Hepatocyte (in vitro differentiated cells): ENCODE results near the gene TSPAN6. TPM values are rescaled to one million over a fixed set of nuclear protein-coding genes. Genes with fewer than 3 reads are reported as not detected.

ENCODE experiments used
- DNase-seq: peaks from one replicate; pipeline ENCODE4 v3.0.0-alpha.2; 2016; ENCODE audit warnings: low spot score
- H2AFZ ChIP-seq: fragments of 200-600 bp; sonication (generic); 2 replicates; pipeline ENCODE4 v1.6.0; 2016; ENCODE audit warnings: antibody characterized with exemption, mild to moderate bottlenecking
- H3K27ac ChIP-seq: fragments of 200-600 bp; sonication (generic); 2 replicates; pipeline ENCODE4 v1.5.1; 2016; ENCODE audit warnings: mild to moderate bottlenecking
- H3K27me3 ChIP-seq: fragments of 200-600 bp; sonication (generic); 2 replicates; pipeline ENCODE4 v1.6.1; 2016
- H3K36me3 ChIP-seq: fragments of 200-600 bp; sonication (generic); replicated peaks from 2 replicates; pipeline ENCODE4 v1.5.1; 2016; ENCODE audit warnings: low read depth; ENCODE audit not compliant: insufficient read depth
- H3K4me1 ChIP-seq: fragments of 200-600 bp; sonication (generic); 2 replicates; pipeline ENCODE4 v1.5.1; 2016; ENCODE audit warnings: mild to moderate bottlenecking, moderate library complexity; ENCODE audit not compliant: insufficient read depth
- H3K4me2 ChIP-seq: fragments of 200-600 bp; sonication (generic); 2 replicates; pipeline ENCODE4 v1.6.0; 2016
- H3K4me3 ChIP-seq: fragments of 200-600 bp; sonication (generic); 2 replicates; pipeline ENCODE4 v1.5.1; 2016; ENCODE audit warnings: mild to moderate bottlenecking
- H3K79me2 ChIP-seq: fragments of 200-600 bp; sonication (generic); 2 replicates; pipeline ENCODE4 v1.6.0; 2017; ENCODE audit warnings: mild to moderate bottlenecking
- H3K9me2 ChIP-seq: fragments of 200-600 bp; sonication (generic); replicated peaks from 2 replicates; pipeline ENCODE4 v1.6.0; 2017; ENCODE audit warnings: mild to moderate bottlenecking; ENCODE audit not compliant: insufficient read depth
- H3K9me3 ChIP-seq: fragments of 200-600 bp; sonication (generic); 2 replicates; pipeline ENCODE4 v1.5.1; 2016; ENCODE audit warnings: low read depth, mild to moderate bottlenecking
- H4K20me1 ChIP-seq: fragments of 200-600 bp; sonication (generic); 2 replicates; pipeline ENCODE4 v1.6.0; 2016; ENCODE audit warnings: mild to moderate bottlenecking; ENCODE audit not compliant: insufficient read depth, poor library complexity, severe bottlenecking
- CTCF ChIP-seq: fragments of 200-600 bp; sonication (generic); IDR thresholded peaks from 2 replicates; pipeline ENCODE4 v1.5.1; 2016; ENCODE audit warnings: antibody characterized with exemption, mild to moderate bottlenecking; ENCODE audit not compliant: poor library complexity
- EZH2 ChIP-seq: fragments of 200-600 bp; sonication (generic); IDR thresholded peaks from 2 replicates; pipeline ENCODE4 v1.6.1; 2016; ENCODE audit warnings: antibody characterized with exemption, mild to moderate bottlenecking, borderline replicate concordance
- EZH2phosphoT487 ChIP-seq: fragments of 200-600 bp; sonication (generic); IDR thresholded peaks from one replicate; pipeline ENCODE4 v1.6.1; 2018; ENCODE audit warnings: antibody characterized with exemption, mild to moderate bottlenecking, low read depth, moderate library complexity; ENCODE audit not compliant: unreplicated experiment, severe bottlenecking
- whole genome bisulfite sequencing: methylation state at CpG from one replicate; pipeline ENCODE4 v1.1.6; 2016; ENCODE audit warnings: low lambda C conversion rate; ENCODE audit errors: missing lambda C conversion rate; 5-methylcytosine and 5-hydroxymethylcytosine counted together
- polyA plus RNA-seq: library from polyadenylated mRNA; unstranded; fragments of >200 nt; fragmentation: Nextera tagmentation; extraction: Ambion mirVana; gene quantifications from 2 replicates; pipeline ENCODE4 v1.2.1, GENCODE V29; 2016
- total RNA-seq: library from RNA; depleted of rRNA; stranded (reverse); fragments of >200 nt; gene quantifications from 2 replicates; pipeline ENCODE4 v1.2.3, GENCODE V29; 2014

The TSPAN6 gene
- total and polyA plus RNA-seq, 2 experiments from 2014 or later, result 131 to 134 TPM

GRCh38 chrX:100635989-100636320 is 651 bp downstream of the TSPAN6 start:
- Histone ChIP-seq H3K9me3 (no peaks in the 10 kb centered on the region), H3K9me2 (no peaks in the 10 kb centered on the region), H4K20me1 (no peaks in the 10 kb centered on the region), H3K4me1 (no peaks in the 10 kb centered on the region), H3K27me3 (no peaks in the 10 kb centered on the region), H3K79me2 (peaks cover 5% of the 10 kb centered on the region), H3K27ac (peak overlapping the region; percentile 92), H2AFZ (peak overlapping the region; percentile 78), H3K4me3 (peak overlapping the region; percentile 46), H3K36me3 (no peaks in the 10 kb centered on the region), H3K4me2 (peak overlapping the region; percentile 79)
- TF ChIP-seq EZH2phosphoT487, result no peak
- DNase-seq, result no peak
- WGBS, result 32% methylated on average over 8 of the region's 8 CpGs

GRCh38 chrX:100635040-100635439 is 1.6 kb downstream of the TSPAN6 start:
- Histone ChIP-seq H4K20me1 (no peaks in the 10 kb centered on the region), H3K9me3 (no peaks in the 10 kb centered on the region), H3K36me3 (no peaks in the 10 kb centered on the region), H3K4me1 (no peaks in the 10 kb centered on the region), H3K27ac (no peak overlapping the region), H3K27me3 (no peaks in the 10 kb centered on the region), H2AFZ (no peak overlapping the region), H3K9me2 (no peaks in the 10 kb centered on the region), H3K4me3 (peak overlapping the region; percentile 46), H3K4me2 (peak overlapping the region; percentile 79), H3K79me2 (peaks cover 5% of the 10 kb centered on the region)
- DNase-seq, result no peak
- no peak for TF ChIP-seq EZH2
- TF ChIP-seq CTCF, result no peak
- no peak for TF ChIP-seq EZH2phosphoT487
- WGBS, result 52% methylated on average over 5 of the region's 5 CpGs

- H3K9me2 ChIP-seq, result no peaks in the 10 kb centered on the region
- H3K36me3 ChIP-seq, result no peaks in the 10 kb centered on the region
- H3K27ac ChIP-seq, result no peak overlapping the region
- no peaks in the 10 kb centered on the region for H3K9me3 ChIP-seq
- WGBS, result 82% methylated on average over 5 of the region's 5 CpGs
- no peaks in the 10 kb centered on the region for H3K4me1 ChIP-seq
- no peaks in the 10 kb centered on the region for H3K79me2 ChIP-seq
- H4K20me1 ChIP-seq, result no peaks in the 10 kb centered on the region
- H2AFZ ChIP-seq, result no peak overlapping the region
- H3K27me3 ChIP-seq, result no peaks in the 10 kb centered on the region
- DNase-seq, result no peak
- H3K4me3 ChIP-seq, result no peak overlapping the region
- TF ChIP-seq CTCF (no peak), EZH2phosphoT487 (no peak), EZH2 (no peak)
- H3K4me2 ChIP-seq, result no peak overlapping the region
Observed at GRCh38 chrX:100625985-100626491, 10.6 kb downstream of the TSPAN6 start.

- H3K27ac ChIP-seq, result no peak overlapping the region
- H3K9me2 ChIP-seq, result no peaks in the 10 kb centered on the region
- H3K4me1 ChIP-seq, result no peaks in the 10 kb centered on the region
- H3K36me3 ChIP-seq, result no peaks in the 10 kb centered on the region
- TF ChIP-seq EZH2, result no peak
- no peak for TF ChIP-seq EZH2phosphoT487
- TF ChIP-seq CTCF, result no peak
- no peak overlapping the region for H3K4me3 ChIP-seq
- no peaks in the 10 kb centered on the region for H3K79me2 ChIP-seq
- 66% methylated on average over 4 of the region's 4 CpGs for WGBS
- no peaks in the 10 kb centered on the region for H4K20me1 ChIP-seq
- H2AFZ ChIP-seq, result no peak overlapping the region
- no peaks in the 10 kb centered on the region for H3K9me3 ChIP-seq
- DNase-seq, result no peak
- no peaks in the 10 kb centered on the region for H3K27me3 ChIP-seq
- H3K4me2 ChIP-seq, result no peak overlapping the region
Observed at GRCh38 chrX:100623001-100623400, 13.6 kb downstream of the TSPAN6 start.
